H1 (cell line): ENCODE measurements around the gene THOC6.

ENCODE experiments used
- CHD1 ChIP-seq: IDR thresholded peaks from 2 replicates; pipeline ENCODE4 v1.6.1; 2012; ENCODE audit warnings: low read depth, low read length, improper control_type of control experiment
- CHD2 ChIP-seq: IDR thresholded peaks from 2 replicates; pipeline ENCODE4 v1.6.1; 2012; ENCODE audit warnings: low read length, improper control_type of control experiment
- CTCF ChIP-seq, 3 experiments: IDR thresholded peaks; 1 replicate in 2 of 3; 2 replicates in 1 of 3; pipeline versions ENCODE4 v1.5.1 to v1.6.1; 2011; ENCODE audit warnings: low read length in 3 of 3, mild to moderate bottlenecking in 3 of 3, inconsistent platforms in 2 of 3, low read depth in 1 of 3, moderate library complexity in 1 of 3; ENCODE audit not compliant: insufficient read depth in 1 of 3; ENCODE audit errors: control extremely low read depth in 1 of 3
- EP300 ChIP-seq, 2 experiments: IDR thresholded peaks; 1 replicate in 1 of 2; 2 replicates in 1 of 2; pipeline ENCODE4 v1.6.1; 2011 to 2012; ENCODE audit warnings: low read depth in 2 of 2, low read length in 2 of 2, mild to moderate bottlenecking in 2 of 2, borderline replicate concordance in 1 of 2, inconsistent platforms in 1 of 2, moderate library complexity in 1 of 2
- EZH2 ChIP-seq: fragments of 200-600 bp; sonication (generic); IDR thresholded peaks from 2 replicates; pipeline ENCODE4 v1.7.1; 2012; ENCODE audit warnings: low read depth, mild to moderate bottlenecking, moderate library complexity, low read length, inconsistent platforms; ENCODE audit not compliant: severe bottlenecking
- HDAC2 ChIP-seq, 2 experiments: fragments of 300-600 bp in 1 of 2; sonication (generic) in 1 of 2; IDR thresholded peaks; 2 replicates each; pipeline ENCODE4 v1.6.1; 2011 to 2012; ENCODE audit warnings: low read depth in 2 of 2, low read length in 2 of 2, mild to moderate bottlenecking in 2 of 2, moderate library complexity in 2 of 2, borderline replicate concordance in 1 of 2, inconsistent platforms in 1 of 2
- POLR2A ChIP-seq, 2 experiments: IDR thresholded peaks; 1 replicate in 1 of 2; 2 replicates in 1 of 2; pipeline ENCODE4 v1.6.1; 2011; ENCODE audit warnings: low read depth in 2 of 2, low read length in 2 of 2, mild to moderate bottlenecking in 2 of 2; ENCODE audit errors: control extremely low read depth in 1 of 2
- SIN3A ChIP-seq, 2 experiments: IDR thresholded peaks in 1 of 2; conservative IDR thresholded peaks in 1 of 2; 2 replicates each; pipeline ENCODE4 v1.6.1; 2011 to 2012; ENCODE audit warnings: low read length in 2 of 2, improper control_type of control experiment in 1 of 2, low read depth in 1 of 2, mild to moderate bottlenecking in 1 of 2
- SIRT6 ChIP-seq: IDR thresholded peaks from one replicate; pipeline ENCODE4 v1.7.1; 2012; ENCODE audit warnings: low read length, inconsistent platforms
- TEAD4 ChIP-seq: IDR thresholded peaks from 2 replicates; pipeline ENCODE4 v1.6.1; 2012; ENCODE audit warnings: low read depth, low read length, inconsistent platforms, mixed read lengths

GRCh38 chr16:3007957-3008689 lies 15.7 kb upstream of the THOC6 start:
- peak; percentile 87 to 91; a peak in 3 of 4 replicates for TF ChIP-seq SIN3A (conservative IDR thresholded peaks at IDR 0.05 in 1 of 2, IDR thresholded peaks at IDR 0.05 in 1 of 2; ENCODE audit: low read depth in 1 of 2, low read length in 2 of 2)
- peak; percentile 86 to 100 for TF ChIP-seq EP300 (IDR thresholded peaks at IDR 0.05; ENCODE audit: borderline replicate concordance in 1 of 2, low read depth in 2 of 2, low read length in 2 of 2)
- no peak for TF ChIP-seq CHD1
- no peak for TF ChIP-seq CTCF (IDR thresholded peaks at IDR 0.05; ENCODE audit: control extremely low read depth in 1 of 3, insufficient read depth in 1 of 3, low read depth in 1 of 3, low read length in 3 of 3)
- peak; percentile 84 to 87 for TF ChIP-seq POLR2A (IDR thresholded peaks at IDR 0.05; ENCODE audit: control extremely low read depth in 1 of 2, low read depth in 2 of 2, low read length in 2 of 2)
- TF ChIP-seq TEAD4 = peak; percentile 99
- peak; percentile 83 for TF ChIP-seq CHD2
- peak; percentile 91 to 94 for TF ChIP-seq HDAC2 (IDR thresholded peaks at IDR 0.05; ENCODE audit: borderline replicate concordance in 1 of 2, low read depth in 2 of 2, low read length in 2 of 2)
- no peak for TF ChIP-seq SIRT6
- TF ChIP-seq EZH2 = no peak
